ENCODE results near the gene APBB2. TPM values are rescaled to one million over a fixed set of nuclear protein-coding genes. Genes with fewer than 3 reads are reported as not detected.

The APBB2 gene
- total and polyA plus RNA-seq, 2 of the 4 experiments (the other 2 are of a cell fraction), result 47.9 to 75.5 TPM

GRCh38 chr4:41227902-41228301 is 13.6 kb upstream of the APBB2 start:
- no peaks in the 10 kb centered on the region for H3K9me3 ChIP-seq (ENCODE audit: control insufficient read depth, insufficient read depth, low read length)
- ChIA-PET CTCF (no interaction called here), POLR2A (ENCODE audit: unreplicated experiment) (no interaction called here)
- no peak overlapping the region for H3K4me3 ChIP-seq (ENCODE audit: insufficient read depth, low read depth, low read length)
- in situ Hi-C loops (cut with MboI; ENCODE audit: low sequenced_read_pairs), result loop anchor here (25.0 kb wide), 1 partner anchor 491 kb away; the partner anchor contains the start of gene NSUN7
- no peaks in the 10 kb centered on the region for H3K79me1 ChIP-seq (ENCODE audit: low read depth in 1 of 2, low read length in 2 of 2)
- dilution Hi-C loops (cut with HindIII; ENCODE audit: low sequenced_read_pairs, unreplicated experiment), result no loop called here
- H2BK5ac ChIP-seq (ENCODE audit: low read depth, low read length, poor library complexity, severe bottlenecking), result no peak overlapping the region
- no peak overlapping the region for H3K23ac ChIP-seq (ENCODE audit: low read depth, low read length)
- no peak for ATAC-seq (ENCODE audit: low read depth)
- TF ChIP-seq NFE2L2 (IDR thresholded peaks at IDR 0.05; ENCODE audit: low read depth, low read length) (no peak), CEBPB (IDR thresholded peaks at IDR 0.05; ENCODE audit: low read depth, low read length) (no peak), RFX5 (IDR thresholded peaks at IDR 0.05; ENCODE audit: low read depth, low read length) (no peak), FOS (IDR thresholded peaks at IDR 0.05; ENCODE audit: low read depth, low read length) (no peak), USF2 (IDR thresholded peaks at IDR 0.05; ENCODE audit: low read depth, low read length) (no peak), CTCF (conservative IDR thresholded peaks at IDR 0.05; ENCODE audit: low read depth, low read length) (no peak), RCOR1 (IDR thresholded peaks at IDR 0.05; ENCODE audit: insufficient replicate concordance, low read length) (no peak), MAZ (IDR thresholded peaks at IDR 0.05; ENCODE audit: borderline replicate concordance, low read depth, low read length) (no peak), RAD21 (IDR thresholded peaks at IDR 0.05; ENCODE audit: low read length) (no peak), CHD1 (IDR thresholded peaks at IDR 0.05; ENCODE audit: low read depth, low read length) (no peak), ELK1 (IDR thresholded peaks at IDR 0.05; ENCODE audit: borderline replicate concordance, low read depth, low read length) (no peak), BHLHE40 (IDR thresholded peaks at IDR 0.05; ENCODE audit: low read depth, low read length) (no peak), MXI1 (IDR thresholded peaks at IDR 0.05; ENCODE audit: borderline replicate concordance, low read depth, low read length) (no peak), SMC3 (IDR thresholded peaks at IDR 0.05; ENCODE audit: low read depth, low read length) (no peak), MAFK (IDR thresholded peaks at IDR 0.05; ENCODE audit: low read depth, low read length) (no peak)
- no peak overlapping the region for H3K9ac ChIP-seq (ENCODE audit: low read depth, low read length)
- no peak overlapping the region for H4K8ac ChIP-seq (ENCODE audit: low read depth in 2 of 2, low read length in 2 of 2)
- H2BK15ac ChIP-seq (ENCODE audit: low read depth, low read length), result no peak overlapping the region
- no peak overlapping the region for H3K4me2 ChIP-seq (ENCODE audit: low read depth, low read length)
- H3K27me3 ChIP-seq (ENCODE audit: control insufficient read depth, insufficient read depth, low read length), result peaks cover 4% of the 10 kb centered on the region; the same call in 1 of the 2 replicates
- H3K27ac ChIP-seq (ENCODE audit: insufficient read depth, low read length), result no peak overlapping the region
- BruUV-seq (replicated peaks), result no TSS peak
- no peaks in the 10 kb centered on the region for H3K9me1 ChIP-seq (ENCODE audit: insufficient read depth, low read length)
- H3K4me1 ChIP-seq (ENCODE audit: control insufficient read depth, insufficient read depth, low read length), result no peaks in the 10 kb centered on the region
- no peak overlapping the region for H2BK120ac ChIP-seq (ENCODE audit: low read depth, low read length)
- H4K91ac ChIP-seq (ENCODE audit: insufficient read depth, low read depth, low read length), result no peak overlapping the region
- H3K56ac ChIP-seq (ENCODE audit: extremely low read depth, insufficient read depth, low read length), result no peak overlapping the region
- H3K14ac ChIP-seq (replicated peaks; ENCODE audit: low read depth, low read length), result no peak overlapping the region
- no peak overlapping the region for H2AK9ac ChIP-seq (replicated peaks; ENCODE audit: low read depth, low read length, poor library complexity)
- H2AFZ ChIP-seq (replicated peaks; ENCODE audit: low read length, poor library complexity), result no peak overlapping the region
- H3K36me3 ChIP-seq (ENCODE audit: control insufficient read depth, insufficient read depth, low read length), result no peaks in the 10 kb centered on the region
- H2AK5ac ChIP-seq (ENCODE audit: low read depth, low read length), result no peak overlapping the region
- no peak overlapping the region for H3K18ac ChIP-seq (ENCODE audit: low read depth, low read length)
- no peak overlapping the region for H3K4ac ChIP-seq (ENCODE audit: low read depth, low read length)
- no peak overlapping the region for H2BK20ac ChIP-seq (ENCODE audit: low read depth, low read length)
- intact Hi-C loops (cut with micrococcal nuclease), result no loop called here
- no peaks in the 10 kb centered on the region for H4K20me1 ChIP-seq (ENCODE audit: insufficient read depth, low read length)
- DNase-seq, result no peak
- WGBS, 2 experiments (ENCODE audit: extremely low coverage in 2 of 2, insufficient read length in 1 of 2), result no CpG with 5 or more reads among the region's 4 CpGs
- no peak overlapping the region for H4K5ac ChIP-seq (ENCODE audit: low read depth, low read length)

All from IMR-90 (cell line).